ENCODE data around the gene MDH2.
"Not testable (repeated sequence)": the region's sequence is repeated elsewhere in the genome, so short reads cannot be mapped to it uniquely, and the experiment has no call there.

DNA sequence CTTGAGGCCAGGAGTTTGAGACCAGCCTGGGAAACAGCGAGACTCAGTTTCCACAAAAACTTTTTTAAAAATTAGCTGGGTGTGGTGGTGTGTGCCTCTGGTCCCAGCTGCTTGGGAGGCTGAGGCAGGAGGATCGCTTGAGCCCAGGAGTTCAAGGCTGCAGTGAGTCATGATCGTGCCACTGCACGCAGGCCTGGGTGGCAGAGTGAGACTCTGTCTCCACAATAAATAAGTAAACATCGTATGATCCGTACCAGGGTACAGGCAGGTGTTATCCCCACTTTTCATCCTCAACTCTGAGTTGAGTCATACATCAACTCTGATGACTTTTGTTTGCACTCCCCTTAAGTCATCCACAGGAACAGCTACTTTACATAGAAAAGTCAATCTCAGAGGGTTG lies 58.2 kb downstream of the MDH2 start:
- TF ChIP-seq, protein P1, sequence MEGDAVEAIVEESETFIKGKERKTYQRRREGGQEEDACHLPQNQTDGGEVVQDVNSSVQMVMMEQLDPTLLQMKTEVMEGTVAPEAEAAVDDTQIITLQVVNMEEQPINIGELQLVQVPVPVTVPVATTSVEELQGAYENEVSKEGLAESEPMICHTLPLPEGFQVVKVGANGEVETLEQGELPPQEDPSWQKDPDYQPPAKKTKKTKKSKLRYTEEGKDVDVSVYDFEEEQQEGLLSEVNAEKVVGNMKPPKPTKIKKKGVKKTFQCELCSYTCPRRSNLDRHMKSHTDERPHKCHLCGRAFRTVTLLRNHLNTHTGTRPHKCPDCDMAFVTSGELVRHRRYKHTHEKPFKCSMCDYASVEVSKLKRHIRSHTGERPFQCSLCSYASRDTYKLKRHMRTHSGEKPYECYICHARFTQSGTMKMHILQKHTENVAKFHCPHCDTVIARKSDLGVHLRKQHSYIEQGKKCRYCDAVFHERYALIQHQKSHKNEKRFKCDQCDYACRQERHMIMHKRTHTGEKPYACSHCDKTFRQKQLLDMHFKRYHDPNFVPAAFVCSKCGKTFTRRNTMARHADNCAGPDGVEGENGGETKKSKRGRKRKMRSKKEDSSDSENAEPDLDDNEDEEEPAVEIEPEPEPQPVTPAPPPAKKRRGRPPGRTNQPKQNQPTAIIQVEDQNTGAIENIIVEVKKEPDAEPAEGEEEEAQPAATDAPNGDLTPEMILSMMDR (IDR thresholded peaks at IDR 0.05), result not testable (repeated sequence)
- TF ChIP-seq POLR2A, POLR2AphosphoS5 (IDR thresholded peaks at IDR 0.05): not testable (repeated sequence)
